Measurements from ENCODE around the gene CSN1S1.

The CSN1S1 gene

DNA sequence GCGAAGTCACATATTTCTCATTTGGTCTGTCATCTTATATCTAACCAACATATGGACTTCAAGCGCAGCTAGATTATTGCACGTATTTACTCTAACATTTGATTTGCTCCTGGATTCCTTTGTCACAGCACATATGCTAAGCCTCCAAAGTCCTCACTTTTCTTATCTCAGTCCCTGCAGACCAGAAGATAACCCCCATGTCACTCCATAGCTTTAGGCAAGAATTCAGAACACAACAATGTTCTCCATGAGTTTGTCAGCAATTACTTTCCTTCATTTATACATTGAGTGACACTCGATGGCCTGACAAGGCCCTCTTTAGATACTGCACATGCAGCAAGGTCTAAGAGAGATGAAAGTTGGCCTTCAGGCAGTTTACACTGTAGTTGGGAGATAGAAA is 60.1 kb downstream of the CSN1S1 start:
- DNase-seq (ENCODE audit: low read depth, low spot score) = no peak

DNA sequence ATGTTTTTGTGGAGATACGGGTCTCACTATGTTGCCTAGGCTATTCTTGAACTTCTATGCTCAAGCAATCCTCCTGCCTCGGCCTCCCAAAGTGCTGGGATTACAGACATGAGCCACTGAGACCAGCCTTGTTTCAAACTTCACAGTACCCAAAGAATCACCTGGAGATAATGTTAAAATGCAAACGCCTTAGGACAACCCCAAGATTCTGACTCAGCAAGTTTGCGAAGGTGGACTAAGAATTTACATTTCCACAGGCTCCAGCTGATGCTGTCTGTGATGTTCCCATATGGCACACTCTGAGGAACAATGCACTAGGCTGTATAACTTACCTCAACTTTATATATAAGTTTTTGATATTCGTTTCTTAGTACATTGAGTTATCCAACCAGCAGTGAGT is 63.9 kb downstream of the CSN1S1 start:
- no peak for DNase-seq (ENCODE audit: low read depth, low spot score)

DNA sequence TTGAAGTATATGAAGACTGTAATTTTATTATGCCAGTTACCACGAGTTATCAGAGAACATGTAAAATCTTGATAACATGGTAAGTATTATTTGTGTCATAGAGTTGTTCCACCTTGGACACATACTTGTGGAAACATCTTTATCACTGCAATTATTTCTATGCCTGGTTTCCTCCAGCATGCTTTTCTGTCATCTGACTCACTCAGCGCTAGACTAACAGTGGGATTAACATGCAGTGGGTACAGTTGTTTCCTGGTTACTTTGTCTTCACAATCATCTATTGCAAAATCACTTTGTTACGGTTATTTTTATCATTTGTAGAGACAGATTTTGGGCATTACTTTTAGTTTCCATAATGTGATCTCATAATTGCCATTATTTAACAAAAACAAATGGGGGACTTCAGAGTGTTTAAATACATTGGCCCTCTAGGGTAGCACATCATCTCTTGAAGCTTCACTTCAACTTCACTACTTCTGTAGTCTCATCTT is 64.7 kb downstream of the CSN1S1 start, which contains the start of gene STATH:
Gene STATH, plus strand, starts transcription at position 441 of the 491 bp plus-strand sequence. CDS start 2,472 bp downstream, outside the sequence.
- no peak for DNase-seq (ENCODE audit: low read depth, low spot score)

Measured in ELF-1 (cell line).